Activated CD4-positive, alpha-beta T cell treated with anti-CD3 and anti-CD28 coated beads for 48 hours (primary cell): ENCODE measurements around the gene CUX1.
"Not testable (repeated sequence)": the region's sequence is repeated elsewhere in the genome, so short reads cannot be mapped to it uniquely, and the experiment has no call there.

Source experiments
- DNase-seq: peaks from one replicate; pipeline ENCODE4 v3.0.0-alpha.2; 2020

The CUX1 gene

DNA sequence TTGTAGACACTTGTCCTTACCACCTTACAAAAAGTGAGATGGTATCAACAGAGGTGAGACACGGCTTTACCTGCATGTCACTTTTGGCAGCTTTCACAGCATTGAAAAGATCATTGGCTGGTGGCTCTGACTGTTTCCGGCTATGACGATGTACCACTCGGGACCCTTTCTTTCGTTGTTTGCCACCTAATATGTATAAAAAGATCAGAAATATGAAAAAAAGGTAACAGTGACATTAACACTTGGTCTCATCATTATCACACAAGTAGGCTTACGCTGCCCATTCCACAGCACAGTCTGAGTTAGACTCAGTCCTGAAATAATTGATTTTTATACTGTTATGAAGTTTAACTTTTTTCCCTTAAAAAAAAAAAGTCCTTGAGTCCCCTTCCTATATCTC lies 509.8 kb downstream of the CUX1 start:
- DNase-seq, result not testable (repeated sequence)

GRCh38 chr7:102328863-102329262 lies 511.4 kb downstream of the CUX1 start:
- not testable (repeated sequence) for DNase-seq

- DNase-seq, result not testable (repeated sequence)
Measured at GRCh38 chr7:102329366-102329765, 511.9 kb downstream of the CUX1 start.

DNA sequence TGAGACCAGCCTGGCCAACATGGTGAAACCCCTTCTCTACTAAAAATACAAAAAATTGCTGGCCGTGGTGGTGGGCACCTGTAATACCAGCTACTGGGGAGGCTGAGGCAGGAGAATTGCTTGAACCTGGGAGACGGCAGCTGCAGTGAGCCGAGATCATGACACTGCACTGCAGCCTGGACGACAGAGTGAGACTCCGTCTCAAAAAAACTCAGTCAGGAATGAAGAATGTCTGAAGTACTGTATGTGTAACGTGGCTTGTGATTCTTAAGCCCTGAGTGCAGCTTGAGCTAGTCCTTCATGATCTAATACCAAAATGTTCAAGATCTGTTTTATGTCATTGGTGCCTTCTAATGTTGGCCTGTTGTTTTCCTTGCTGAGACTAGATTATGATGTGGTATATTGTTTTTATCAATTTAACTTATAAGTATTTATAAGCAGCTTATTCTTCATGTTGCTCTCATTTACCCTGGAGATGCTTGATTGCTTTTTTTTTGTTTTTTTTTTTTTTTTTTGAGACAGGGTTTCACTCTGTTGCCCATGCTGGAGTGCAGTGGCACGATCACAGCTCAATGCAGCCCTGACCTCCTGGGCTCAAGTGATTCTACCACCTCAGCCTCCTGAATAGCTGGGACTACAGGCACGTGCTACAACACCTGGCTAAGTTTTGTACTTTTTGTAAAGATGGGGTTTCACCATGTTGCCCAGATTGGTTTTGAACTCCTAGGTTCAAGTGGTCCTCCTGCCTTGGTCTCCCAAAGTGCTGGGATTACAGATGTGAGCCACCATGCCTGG lies 513.4 kb downstream of the CUX1 start:
- not testable (repeated sequence) for DNase-seq
